BJ (cell line): ENCODE measurements around the gene MBD5. TPM values are rescaled to one million over a fixed set of nuclear protein-coding genes. Genes with fewer than 3 reads are reported as not detected.

Source experiments
- CTCF ChIA-PET: fragments of 350-600 bp; formaldehyde crosslinking; extraction: SDS; loops from one replicate; lab custom pipeline; 2021; ENCODE audit warnings: antibody characterized with exemption, inconsistent platforms; lab: Yijun Ruan, JAX
- POLR2A ChIA-PET: fragments of 300-600 bp; sonication (Branson Sonifier 250); formaldehyde crosslinking; extraction: SDS; loops from one replicate; lab custom pipeline; 2021; ENCODE audit warnings: antibody characterized with exemption; lab: Charles Lee
- DNase-seq: peaks from one replicate; pipeline ENCODE4 v3.0.0-alpha.2; 2011; ENCODE audit warnings: low read depth
- H3K27me3 ChIP-seq: 2 replicates; pipeline ENCODE4 v1.6.0; 2011; ENCODE audit warnings: low read length; ENCODE audit not compliant: control insufficient read depth, insufficient read depth
- H3K36me3 ChIP-seq: 2 replicates; pipeline ENCODE4 v1.5.1; 2011; ENCODE audit warnings: low read length; ENCODE audit not compliant: control insufficient read depth, insufficient read depth
- H3K4me3 ChIP-seq: 2 replicates; pipeline ENCODE4 v1.5.1; 2011; ENCODE audit warnings: low read depth, mild to moderate bottlenecking, control low read depth, low read length
- polyA plus RNA-seq: library from polyadenylated mRNA; depleted of rRNA; stranded (reverse); fragments of >200 nt; gene quantifications from 2 replicates; pipeline ENCODE4 v1.2.3, GENCODE V29; 2011
- TF ChIP-seq, protein P1 (sequence below): IDR thresholded peaks from 2 replicates; pipeline ENCODE4 v1.5.1; 2011; ENCODE audit warnings: low read depth, mild to moderate bottlenecking, control low read depth, inconsistent platforms, low read length, moderate library complexity; ENCODE audit not compliant: insufficient read depth

Gene MBD5
- polyA plus RNA-seq, 1 experiment = 20.4 TPM

DNA sequence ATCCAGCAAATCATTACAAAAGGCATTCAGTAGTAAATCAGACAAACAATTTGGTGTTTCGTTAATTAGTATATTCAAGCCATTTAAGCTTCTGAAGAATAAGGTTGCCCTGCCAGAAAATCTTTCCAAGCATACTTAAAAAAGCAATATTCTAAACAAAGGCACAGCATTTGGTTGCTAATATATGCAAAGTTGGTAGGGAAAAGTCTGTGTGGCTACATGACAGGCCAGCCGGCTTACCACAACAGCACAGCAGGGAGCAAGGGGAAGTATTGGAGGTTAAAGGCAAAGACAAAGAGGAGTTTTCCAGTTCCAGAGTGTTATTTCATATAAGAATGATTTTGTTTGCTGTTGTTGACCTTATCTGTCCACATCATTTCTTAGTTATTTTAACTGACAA, 282.3 kb downstream of the MBD5 start:
- TF ChIP-seq, protein P1, sequence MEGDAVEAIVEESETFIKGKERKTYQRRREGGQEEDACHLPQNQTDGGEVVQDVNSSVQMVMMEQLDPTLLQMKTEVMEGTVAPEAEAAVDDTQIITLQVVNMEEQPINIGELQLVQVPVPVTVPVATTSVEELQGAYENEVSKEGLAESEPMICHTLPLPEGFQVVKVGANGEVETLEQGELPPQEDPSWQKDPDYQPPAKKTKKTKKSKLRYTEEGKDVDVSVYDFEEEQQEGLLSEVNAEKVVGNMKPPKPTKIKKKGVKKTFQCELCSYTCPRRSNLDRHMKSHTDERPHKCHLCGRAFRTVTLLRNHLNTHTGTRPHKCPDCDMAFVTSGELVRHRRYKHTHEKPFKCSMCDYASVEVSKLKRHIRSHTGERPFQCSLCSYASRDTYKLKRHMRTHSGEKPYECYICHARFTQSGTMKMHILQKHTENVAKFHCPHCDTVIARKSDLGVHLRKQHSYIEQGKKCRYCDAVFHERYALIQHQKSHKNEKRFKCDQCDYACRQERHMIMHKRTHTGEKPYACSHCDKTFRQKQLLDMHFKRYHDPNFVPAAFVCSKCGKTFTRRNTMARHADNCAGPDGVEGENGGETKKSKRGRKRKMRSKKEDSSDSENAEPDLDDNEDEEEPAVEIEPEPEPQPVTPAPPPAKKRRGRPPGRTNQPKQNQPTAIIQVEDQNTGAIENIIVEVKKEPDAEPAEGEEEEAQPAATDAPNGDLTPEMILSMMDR = no peak

DNA sequence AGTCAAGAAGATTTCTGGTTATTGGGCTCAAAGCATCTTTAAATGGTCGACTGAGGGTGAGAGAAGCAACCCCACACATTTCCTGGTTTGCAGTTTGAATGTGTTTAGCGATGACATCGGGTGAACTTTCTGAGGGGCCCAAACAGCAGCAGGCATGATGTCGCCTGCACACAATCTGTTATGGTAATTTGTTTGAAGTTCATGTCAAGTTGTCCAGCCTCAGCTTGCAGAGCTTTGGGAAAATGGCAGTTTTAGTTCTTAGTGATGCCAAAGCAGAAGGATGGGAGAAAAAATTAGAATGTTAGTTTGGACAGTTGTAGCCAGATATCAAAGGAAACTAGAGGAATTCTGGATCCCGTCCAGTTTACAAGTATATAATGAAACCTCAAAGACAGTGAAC, 284.6 kb downstream of the MBD5 start:
- ChIA-PET CTCF (no interaction called here), POLR2A (no interaction called here)
- Histone ChIP-seq H3K27me3 (no peaks in the 10 kb centered on the region), H3K36me3 (no peaks in the 10 kb centered on the region), H3K4me3 (no peak overlapping the region)
- DNase-seq = no peak
- TF ChIP-seq, protein P1 = no peak

More for the DNA sequence above, 282.3 kb downstream of the MBD5 start:
- no peak for DNase-seq
- Histone ChIP-seq H3K27me3 (no peaks in the 10 kb centered on the region), H3K36me3 (no peaks in the 10 kb centered on the region), H3K4me3 (no peak overlapping the region)
- ChIA-PET CTCF (interaction anchor here (0.7 kb wide), 1 partner anchor 11 kb away, joined by 3 read pairs; no protein-coding TSS in a partner anchor), POLR2A (no interaction called here)

DNA sequence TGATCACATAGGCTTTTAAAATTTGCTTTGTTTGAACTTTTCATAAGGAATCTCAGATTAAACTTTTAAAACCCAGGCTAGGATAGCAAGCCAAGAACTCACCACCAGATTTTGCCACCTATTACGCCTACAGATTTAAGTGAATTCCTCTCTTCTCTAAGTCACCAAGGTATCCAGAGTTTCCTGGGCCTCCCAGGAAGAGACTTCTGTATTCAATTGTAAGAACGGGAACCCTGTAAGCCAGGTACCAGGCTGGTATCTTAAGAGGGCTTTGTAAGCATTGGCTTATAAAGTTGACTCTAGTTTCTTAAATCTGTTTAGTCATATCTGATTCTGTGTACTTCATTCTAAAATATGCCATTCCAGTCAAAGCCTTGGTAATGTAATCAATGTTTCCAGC, 285.1 kb downstream of the MBD5 start:
- ChIA-PET CTCF (no interaction called here), POLR2A (no interaction called here)
- Histone ChIP-seq H3K36me3 (no peaks in the 10 kb centered on the region), H3K4me3 (no peak overlapping the region), H3K27me3 (no peaks in the 10 kb centered on the region)
- DNase-seq = no peak
- TF ChIP-seq, protein P1 = no peak

DNA sequence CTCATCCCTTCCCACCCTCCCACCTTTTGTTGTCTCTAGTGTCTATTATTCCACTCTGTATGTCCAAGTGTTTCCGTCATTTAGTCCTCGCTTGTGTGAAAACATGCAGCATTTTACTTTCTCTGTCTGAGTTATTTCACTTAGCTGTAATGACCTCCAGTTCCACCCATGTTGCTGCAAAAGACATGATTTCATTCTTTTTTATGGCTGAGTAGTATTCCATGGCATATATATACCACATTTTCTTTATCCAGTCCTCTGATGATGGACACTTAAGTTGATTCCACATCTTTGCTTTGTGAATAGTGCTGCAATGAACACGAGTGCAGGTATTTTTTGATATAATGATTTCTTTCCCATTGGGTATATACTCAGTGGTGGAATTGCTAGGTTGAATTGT, 296.7 kb downstream of the MBD5 start:
- Histone ChIP-seq H3K36me3 (no peaks in the 10 kb centered on the region), H3K27me3 (no peaks in the 10 kb centered on the region), H3K4me3 (no peak overlapping the region)
- DNase-seq = no peak
- ChIA-PET CTCF (no interaction called here), POLR2A (no interaction called here)
- TF ChIP-seq, protein P1 = no peak

DNA sequence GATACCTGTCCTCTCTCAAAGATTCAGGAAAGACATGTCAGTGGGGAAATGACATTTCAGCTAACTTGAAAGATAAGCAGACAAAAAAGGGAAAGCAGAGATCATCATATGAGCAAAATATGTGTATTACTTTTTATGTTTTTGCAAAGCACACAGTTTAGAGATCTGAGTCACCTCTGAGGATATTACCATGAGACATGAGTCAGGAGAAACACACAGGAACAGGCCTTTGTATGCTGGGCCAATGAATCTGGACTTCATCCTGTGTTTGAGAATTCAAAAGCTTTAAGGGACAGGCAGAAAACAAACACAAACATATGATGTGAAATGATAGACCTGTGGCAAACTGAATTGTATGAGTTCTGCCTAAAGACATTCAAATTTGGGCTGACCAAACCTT, 317.6 kb downstream of the MBD5 start:
- Histone ChIP-seq H3K36me3 (no peaks in the 10 kb centered on the region), H3K4me3 (no peak overlapping the region), H3K27me3 (no peaks in the 10 kb centered on the region)
- TF ChIP-seq, protein P1 = no peak
- DNase-seq = no peak
- CTCF ChIA-PET = interaction anchor here (1.2 kb wide), 1 partner anchor 10 kb away, joined by 3 read pairs; no protein-coding TSS in a partner anchor
- POLR2A ChIA-PET = no interaction called here
